HG03135 (cell line): ENCODE results near the gene DAPL1.

Experiments used
- ATAC-seq: cut with Tn5 transposase; IDR thresholded peaks from one replicate; pipeline ENCODE4 v1.9.1; 2021; ENCODE audit warnings: mild to moderate bottlenecking, moderate library complexity; ENCODE audit not compliant: unreplicated experiment

DAPL1 gene

GRCh38 chr2:158776231-158776630 is 18.9 kb upstream of the DAPL1 start:
- ATAC-seq: no peak

DNA sequence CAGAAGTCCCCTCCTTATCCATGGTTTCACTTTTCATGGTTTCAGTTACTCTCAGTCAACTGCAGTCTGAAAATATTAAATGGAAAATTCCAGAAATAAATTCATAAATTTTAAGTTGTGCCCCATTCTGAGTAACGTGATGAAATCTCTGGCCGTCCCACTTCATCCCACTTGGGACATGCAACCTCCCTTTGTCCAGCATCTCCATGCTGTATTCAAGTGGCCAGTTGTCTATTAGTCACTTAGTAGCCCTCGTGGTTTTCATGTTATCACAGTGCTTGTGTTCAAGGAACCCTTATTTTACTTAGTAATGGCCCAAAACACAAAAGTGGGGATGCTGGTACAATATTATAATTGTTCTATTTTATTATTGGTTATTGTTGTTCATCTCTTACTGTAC is 18.0 kb upstream of the DAPL1 start:
- ATAC-seq: no peak

DNA sequence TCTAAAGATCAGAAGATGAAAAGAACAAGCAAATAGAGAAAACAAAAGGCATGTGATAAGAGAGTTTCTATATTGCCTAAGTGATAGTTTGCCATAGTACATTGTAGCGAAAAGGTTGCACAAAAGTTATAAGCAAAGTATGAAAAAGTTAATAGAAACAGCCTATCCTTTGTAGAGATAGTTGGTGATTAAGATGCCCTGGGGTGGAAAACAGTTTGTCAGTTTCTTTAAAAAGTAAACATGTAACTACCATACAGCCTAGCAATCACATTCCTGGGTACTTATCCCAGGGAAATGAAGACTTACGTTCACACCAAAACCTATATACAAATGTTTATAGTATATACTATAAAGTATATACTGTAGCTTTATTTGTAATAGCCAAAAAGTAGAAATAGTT is 16.9 kb upstream of the DAPL1 start:
- ATAC-seq: no peak

- ATAC-seq: no peak
Observed at GRCh38 chr2:158779621-158780020, 15.5 kb upstream of the DAPL1 start.

DNA sequence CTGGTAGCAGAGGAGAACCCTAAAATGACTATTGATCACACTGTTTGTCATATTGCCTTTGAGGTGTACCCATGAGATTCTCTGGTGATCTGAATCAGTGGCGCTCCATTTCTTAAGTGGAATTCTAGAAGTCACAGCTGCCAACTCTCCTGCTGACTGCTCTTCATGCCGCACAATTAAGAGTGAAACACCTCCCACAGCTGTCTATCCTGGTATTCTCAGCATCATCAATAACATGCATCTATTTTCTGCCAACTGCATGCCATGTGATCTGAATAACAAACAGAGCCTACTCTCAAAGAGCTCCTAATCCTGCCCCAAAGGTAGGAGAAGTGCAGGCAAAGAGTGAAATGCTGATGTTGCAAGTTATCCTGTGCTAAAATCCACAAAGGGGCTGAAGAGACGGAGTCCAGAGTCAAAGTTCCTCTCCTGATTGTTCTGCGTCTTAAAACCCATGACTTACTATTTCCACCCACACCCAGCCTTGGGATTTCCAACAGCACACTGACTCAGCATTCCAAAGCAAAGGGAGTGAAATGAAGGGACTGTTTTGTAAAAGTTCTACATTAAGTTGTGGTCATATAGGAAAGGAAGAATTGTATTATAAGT is 13.7 kb upstream of the DAPL1 start:
- ATAC-seq: no peak

- no peak for ATAC-seq
Observed at GRCh38 chr2:158782136-158782535, 13.0 kb upstream of the DAPL1 start.

- ATAC-seq: no peak
Observed at GRCh38 chr2:158782616-158783015, 12.5 kb upstream of the DAPL1 start.

DNA sequence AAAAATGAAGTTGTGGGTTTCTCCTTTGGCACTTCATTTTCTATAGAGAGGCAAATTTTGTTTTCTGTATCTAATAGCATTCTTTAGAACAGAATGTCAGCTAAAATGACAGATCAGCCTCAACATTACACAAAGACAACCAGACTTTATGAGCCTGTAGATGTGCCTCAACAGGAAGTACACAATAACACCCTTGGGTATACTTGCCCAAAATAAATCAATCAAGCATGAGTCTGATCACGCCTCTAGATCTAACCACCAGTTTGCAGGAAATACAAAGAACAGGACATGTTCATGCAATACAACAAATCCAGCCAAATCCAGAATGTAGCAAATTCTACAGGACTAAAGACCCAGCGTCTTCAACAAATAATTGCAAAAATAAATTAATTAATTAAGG is 11.2 kb upstream of the DAPL1 start:
- no peak for ATAC-seq

- ATAC-seq: no peak
Observed at GRCh38 chr2:158786897-158787296, 8.2 kb upstream of the DAPL1 start.

DNA sequence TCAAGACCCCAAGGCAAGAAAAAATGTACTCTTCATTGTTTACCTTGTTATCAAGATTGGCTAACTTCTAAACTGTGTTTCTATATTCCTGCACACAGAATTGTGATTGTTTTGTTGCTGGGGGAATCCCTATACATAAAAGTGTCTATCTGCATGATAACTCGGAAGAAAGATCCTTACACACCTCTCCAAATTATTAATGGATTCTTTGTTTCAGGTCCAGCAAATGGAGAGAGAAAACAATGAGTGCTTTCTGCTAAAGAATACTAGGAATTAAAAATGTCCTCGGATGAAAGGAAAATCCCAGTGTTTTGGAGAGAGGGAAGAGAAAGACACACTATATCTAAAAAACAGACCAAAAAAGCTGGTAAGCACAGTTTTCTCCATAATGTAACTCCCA is 6.2 kb upstream of the DAPL1 start:
- ATAC-seq: no peak

GRCh38 chr2:158796652-158797051 is 1.5 kb downstream of the DAPL1 start:
- no peak for ATAC-seq

- no peak for ATAC-seq
Observed at GRCh38 chr2:158797963-158798700, 3.0 kb downstream of the DAPL1 start.

DNA sequence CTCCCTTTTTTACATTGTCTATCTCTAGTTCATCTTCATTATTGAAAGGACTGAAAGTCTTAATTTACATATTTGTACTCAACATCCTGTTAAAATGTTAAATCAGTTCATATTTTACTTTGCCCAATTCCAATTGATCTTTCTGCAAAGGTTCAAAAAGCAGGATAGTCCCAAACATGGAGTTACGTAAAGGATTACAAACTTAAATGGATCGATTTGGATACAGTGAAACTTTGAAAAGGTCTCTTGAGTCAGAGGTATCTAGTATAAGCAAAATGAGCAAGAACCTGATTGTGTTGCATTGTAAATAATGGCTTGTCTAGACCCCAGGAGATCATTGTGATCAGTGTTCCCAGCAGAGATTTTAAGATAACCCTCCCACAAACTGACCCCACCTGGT is 4.1 kb downstream of the DAPL1 start:
- no peak for ATAC-seq

DNA sequence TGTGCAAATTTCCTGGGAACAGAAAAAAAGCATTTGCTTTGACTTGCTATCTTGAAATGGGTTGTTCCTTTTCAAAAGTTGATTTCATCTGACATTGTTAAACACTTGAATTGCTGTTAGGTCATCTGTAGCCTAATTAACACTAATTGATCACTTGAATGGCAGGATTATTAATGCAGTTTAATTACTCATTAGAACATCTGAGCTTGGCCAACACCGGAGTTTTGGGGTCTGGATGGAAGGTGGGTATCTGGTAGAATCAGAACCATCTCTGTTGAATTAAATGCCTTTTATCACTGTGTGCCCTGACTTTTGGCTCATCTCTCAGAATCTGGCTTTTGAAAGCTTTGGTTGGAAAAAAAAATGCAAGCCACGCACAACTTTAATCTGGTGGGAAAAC is 8.4 kb downstream of the DAPL1 start:
- ATAC-seq: no peak

DNA sequence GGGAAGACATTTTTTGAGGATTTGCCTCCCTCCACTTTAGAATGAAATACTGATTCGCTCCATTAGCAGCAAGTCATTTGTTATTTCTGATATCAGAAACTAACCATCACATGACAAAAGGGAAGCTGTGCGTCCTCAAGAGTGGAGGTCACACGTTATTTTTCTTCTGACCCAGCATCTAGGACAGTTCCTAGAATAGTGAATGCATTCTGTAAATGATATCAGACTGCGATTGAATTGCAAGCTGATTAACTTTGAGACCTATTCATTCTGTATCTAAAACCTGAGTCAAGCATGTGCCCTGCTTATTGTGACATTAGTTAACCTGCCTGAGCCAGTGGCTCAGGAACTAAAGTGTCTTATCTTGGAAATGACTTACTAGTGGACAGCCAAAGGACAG is 10.1 kb downstream of the DAPL1 start:
- ATAC-seq: no peak

DNA sequence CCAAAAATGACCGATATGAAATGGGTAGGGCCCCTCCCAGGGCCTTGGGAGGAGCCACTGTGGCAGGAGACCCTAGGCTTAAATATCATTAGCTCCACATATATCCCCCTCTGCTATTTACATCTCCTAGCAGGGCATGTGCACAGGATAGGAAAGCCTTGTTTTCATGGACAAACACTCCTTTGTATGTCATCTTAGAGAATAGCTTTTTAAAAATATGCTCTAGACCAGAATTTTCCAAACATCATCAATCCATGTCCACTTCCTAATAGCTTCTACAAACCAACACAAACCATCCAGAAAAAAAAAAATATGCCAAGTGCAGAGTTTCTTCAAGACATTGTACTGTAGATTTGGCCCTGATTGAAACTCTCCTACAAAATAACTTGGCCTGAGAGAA is 10.8 kb downstream of the DAPL1 start:
- no peak for ATAC-seq

- no peak for ATAC-seq
Observed at GRCh38 chr2:158806941-158807340, 11.8 kb downstream of the DAPL1 start.

GRCh38 chr2:158808426-158808825 is 13.3 kb downstream of the DAPL1 start:
- ATAC-seq: no peak

GRCh38 chr2:158809816-158810215 is 14.7 kb downstream of the DAPL1 start:
- no peak for ATAC-seq

- no peak for ATAC-seq
Observed at GRCh38 chr2:158810731-158811460, 15.8 kb downstream of the DAPL1 start.

GRCh38 chr2:158815166-158815565 is 20.0 kb downstream of the DAPL1 start:
- no peak for ATAC-seq

- no peak for ATAC-seq
Observed at GRCh38 chr2:158815658-158816057, 20.5 kb downstream of the DAPL1 start.
